GM23338 (cell line): ENCODE results near the gene PVALB. TPM values are rescaled to one million over a fixed set of nuclear protein-coding genes. Genes with fewer than 3 reads are reported as not detected.

ENCODE experiments used
- ATAC-seq: fragments of 200-7000 bp; cut with Tn5 transposase; 3 replicates; pipeline ENCODE4 v1.9.1; 2020
- DNase-seq: peaks from one replicate; pipeline ENCODE4 v3.0.0-alpha.2; 2015; ENCODE audit warnings: low spot score
- H2AFZ ChIP-seq: fragments of 200-600 bp; sonication (generic); 2 replicates; pipeline ENCODE4 v1.8.0; 2016; ENCODE audit warnings: antibody characterized with exemption, mild to moderate bottlenecking, moderate library complexity
- H3F3A ChIP-seq: fragments of 200-600 bp; sonication (generic); replicated peaks from 2 replicates; pipeline ENCODE4 v1.8.0; 2017; ENCODE audit warnings: antibody characterized with exemption, mixed run types, low read depth
- H3K27ac ChIP-seq: fragments of 200-600 bp; sonication (generic); 2 replicates; pipeline ENCODE4 v1.6.1; 2016; ENCODE audit warnings: low read depth
- H3K27me3 ChIP-seq: fragments of 200-600 bp; sonication (generic); 2 replicates; pipeline ENCODE4 v1.8.0; 2016; ENCODE audit warnings: mild to moderate bottlenecking, mixed run types, moderate library complexity; ENCODE audit not compliant: insufficient read depth
- H3K36me3 ChIP-seq: fragments of 200-600 bp; sonication (generic); 2 replicates; pipeline ENCODE4 v1.8.0; 2016; ENCODE audit warnings: mild to moderate bottlenecking; ENCODE audit not compliant: insufficient read depth
- H3K4me1 ChIP-seq: fragments of 200-600 bp; sonication (generic); 2 replicates; pipeline ENCODE4 v1.8.0; 2016; ENCODE audit warnings: mild to moderate bottlenecking, moderate library complexity; ENCODE audit not compliant: insufficient read depth
- H3K4me2 ChIP-seq: fragments of 200-600 bp; sonication (generic); 2 replicates; pipeline ENCODE4 v1.7.1; 2017; ENCODE audit warnings: mixed run types
- H3K4me3 ChIP-seq: fragments of 200-600 bp; sonication (generic); 2 replicates; pipeline ENCODE4 v1.6.1; 2016; ENCODE audit warnings: mixed run types
- H3K79me2 ChIP-seq: fragments of 200-600 bp; sonication (generic); replicated peaks from 2 replicates; pipeline ENCODE4 v1.8.0; 2017; ENCODE audit warnings: mild to moderate bottlenecking; ENCODE audit not compliant: insufficient read depth
- H3K9me2 ChIP-seq: fragments of 200-600 bp; sonication (generic); 2 replicates; pipeline ENCODE4 v1.8.0; 2017; ENCODE audit not compliant: insufficient read depth
- H4K20me1 ChIP-seq: fragments of 200-600 bp; sonication (generic); replicated peaks from 2 replicates; pipeline ENCODE4 v1.8.0; 2017; ENCODE audit warnings: mild to moderate bottlenecking; ENCODE audit not compliant: insufficient read depth
- H3K27ac Mint-ChIP-seq: 2 replicates; pipeline ENCODE4 v1.8.0; 2020; ENCODE audit warnings: inconsistent platforms, mild to moderate bottlenecking, moderate library complexity, mixed read lengths
- H3K27me3 Mint-ChIP-seq: 3 replicates; pipeline ENCODE4 v1.8.0; 2022; ENCODE audit warnings: low read depth, mild to moderate bottlenecking, moderate library complexity, mixed read lengths, inconsistent platforms; ENCODE audit not compliant: insufficient read depth, poor library complexity
- H3K36me3 Mint-ChIP-seq: 3 replicates; pipeline ENCODE4 v1.8.0; 2021; ENCODE audit warnings: low read depth, mild to moderate bottlenecking, inconsistent platforms, moderate library complexity, mixed read lengths
- H3K4me1 Mint-ChIP-seq: 3 replicates; pipeline ENCODE4 v1.8.0; 2020; ENCODE audit warnings: mild to moderate bottlenecking, inconsistent platforms, mixed read lengths
- H3K4me3 Mint-ChIP-seq: 3 replicates; pipeline ENCODE4 v1.8.0; 2021; ENCODE audit warnings: moderate library complexity, mild to moderate bottlenecking, inconsistent platforms, mixed read lengths
- H3K9me3 Mint-ChIP-seq: 3 replicates; pipeline ENCODE4 v1.8.0; 2020; ENCODE audit warnings: moderate library complexity, mild to moderate bottlenecking, inconsistent platforms, mixed read lengths
- CREB1 ChIP-seq: fragments of 250-450 bp; sonication (Bioruptor Pico); IDR thresholded peaks from 2 replicates; pipeline ENCODE4 v1.5.0; 2020; ENCODE audit warnings: low read depth, mild to moderate bottlenecking, moderate library complexity
- CTCF ChIP-seq, 2 experiments: fragments of 200-600 bp in 1 of 2; sonication (generic) in 1 of 2; conservative IDR thresholded peaks; 2 replicates each; pipeline versions ENCODE4 v1.5.1 to v1.6.1; 2016 to 2017; ENCODE audit warnings: antibody characterized with exemption in 2 of 2, low read depth in 2 of 2, mild to moderate bottlenecking in 2 of 2, moderate library complexity in 1 of 2
- ETS1 ChIP-seq: IDR thresholded peaks from 2 replicates; pipeline ENCODE4 v1.6.1; 2016; ENCODE audit warnings: antibody characterized with exemption
- EZH2phosphoT487 ChIP-seq: fragments of 200-600 bp; sonication (generic); IDR thresholded peaks from one replicate; pipeline ENCODE4 v1.8.1; 2018; ENCODE audit warnings: antibody characterized with exemption; ENCODE audit not compliant: unreplicated experiment
- JUNB ChIP-seq: IDR thresholded peaks from one replicate; pipeline ENCODE4 v1.6.1; 2016; ENCODE audit warnings: antibody characterized with exemption; ENCODE audit not compliant: unreplicated experiment
- NANOG ChIP-seq: IDR thresholded peaks from 2 replicates; pipeline ENCODE4 v1.6.1; 2016; ENCODE audit warnings: antibody characterized with exemption, borderline replicate concordance
- POLR2AphosphoS5 ChIP-seq: IDR thresholded peaks from 2 replicates; pipeline ENCODE4 v1.6.1; 2016; ENCODE audit warnings: antibody characterized with exemption, low read depth
- REST ChIP-seq: IDR thresholded peaks from one replicate; pipeline ENCODE4 v1.6.1; 2018; ENCODE audit warnings: antibody characterized with exemption; ENCODE audit not compliant: unreplicated experiment
- STAT1 ChIP-seq: IDR thresholded peaks from one replicate; pipeline ENCODE4 v1.6.1; 2016; ENCODE audit warnings: antibody characterized with exemption; ENCODE audit not compliant: unreplicated experiment
- ZNF331 ChIP-seq: fragments of 250-450 bp; sonication (Bioruptor Pico); IDR thresholded peaks from 2 replicates; pipeline ENCODE4 v1.5.0; 2020; ENCODE audit warnings: low read depth, mild to moderate bottlenecking, moderate library complexity
- polyA plus RNA-seq: library from polyadenylated mRNA; unstranded; fragments of >200 nt; fragmentation: Nextera tagmentation; extraction: Ambion mirVana; gene quantifications from 2 replicates; pipeline ENCODE4 v1.2.1, GENCODE V29; 2016
- total RNA-seq: library from RNA; depleted of rRNA; stranded (reverse); fragments of >200 nt; shearing (Covaris generic); gene quantifications from 2 replicates; pipeline ENCODE4 v1.2.3, GENCODE V29; 2014

The PVALB gene
- total and polyA plus RNA-seq, 2 experiments from 2014 or later = 7.9 TPM; not detected in 1

GRCh38 chr22:36808721-36809344 lies 8.0 kb downstream of the PVALB start:
- peaks cover 3% of the 10 kb centered on the region; the same call in 1 of the 2 replicates for H3K4me1 ChIP-seq
- no peaks in the 10 kb centered on the region for H4K20me1 ChIP-seq
- H3F3A ChIP-seq = no peaks in the 10 kb centered on the region
- H3K27me3 ChIP-seq = no peaks in the 10 kb centered on the region
- no peaks in the 10 kb centered on the region for H3K79me2 ChIP-seq
- H3K27ac ChIP-seq = no peak overlapping the region
- TF ChIP-seq ETS1 = no peak
- TF ChIP-seq CTCF (conservative IDR thresholded peaks at IDR 0.05; ENCODE audit: low read depth in 2 of 2) = no peak
- no peak for TF ChIP-seq EZH2phosphoT487
- TF ChIP-seq NANOG = no peak
- TF ChIP-seq CREB1 = no peak
- TF ChIP-seq STAT1 = no peak
- TF ChIP-seq REST = no peak
- no peak for TF ChIP-seq POLR2AphosphoS5
- no peak for TF ChIP-seq ZNF331 (CRISPR knock-in tag)
- no peak for TF ChIP-seq JUNB
- no peaks in the 10 kb centered on the region for H3K36me3 ChIP-seq
- no peaks in the 10 kb centered on the region for H3K9me2 ChIP-seq
- ATAC-seq = no peak
- Mint-ChIP-seq H3K4me3 (no peak overlapping the region), H3K9me3 (no peaks in the 10 kb centered on the region), H3K4me1 (peaks cover 14% of the 10 kb centered on the region), H3K27ac (no peak overlapping the region), H3K27me3 (peaks cover 7% of the 10 kb centered on the region), H3K36me3 (no peaks in the 10 kb centered on the region)
- H2AFZ ChIP-seq = no peak overlapping the region
- no peak overlapping the region for H3K4me3 ChIP-seq
- no peak for DNase-seq
- H3K4me2 ChIP-seq = no peak overlapping the region
